Skeletal muscle satellite cell (primary cell): Measurements from ENCODE around the gene RASSF6.
"Not testable (repeated sequence)": the region's sequence is repeated elsewhere in the genome, so short reads cannot be mapped to it uniquely, and the experiment has no call there.

Experiments
- H3K27me3 ChIP-seq: 2 replicates; pipeline ENCODE4 v1.7.0; 2013; ENCODE audit warnings: low read length; ENCODE audit not compliant: control insufficient read depth, insufficient read depth
- H3K36me3 ChIP-seq: 2 replicates; pipeline ENCODE4 v1.7.0; 2013; ENCODE audit warnings: mild to moderate bottlenecking, control low read depth, low read length; ENCODE audit not compliant: insufficient read depth
- H3K4me1 ChIP-seq: 2 replicates; pipeline ENCODE4 v1.7.0; 2013; ENCODE audit warnings: low read length; ENCODE audit not compliant: control insufficient read depth, insufficient read depth
- H3K4me2 ChIP-seq: 2 replicates; pipeline ENCODE4 v1.7.0; 2013; ENCODE audit warnings: mild to moderate bottlenecking, low read length
- H3K4me3 ChIP-seq: 2 replicates; pipeline ENCODE4 v1.7.0; 2013; ENCODE audit warnings: low read length
- H3K9ac ChIP-seq: 2 replicates; pipeline ENCODE4 v1.7.0; 2013; ENCODE audit warnings: mild to moderate bottlenecking, low read depth, low read length, moderate library complexity
- H3K9me3 ChIP-seq: replicated peaks from 2 replicates; pipeline ENCODE4 v1.7.0; 2013; ENCODE audit warnings: mild to moderate bottlenecking, control low read depth, low read length

RASSF6 gene

GRCh38 chr4:73550865-73551264, 69.4 kb downstream of the RASSF6 start:
- H3K9me3 ChIP-seq, H3K4me2 ChIP-seq, H3K36me3 ChIP-seq, H3K4me1 ChIP-seq, H3K9ac ChIP-seq, H3K27me3 ChIP-seq, H3K4me3 ChIP-seq: not testable (repeated sequence)

- Histone ChIP-seq H3K27me3 (no peaks in the 10 kb centered on the region), H3K4me3 (no peak overlapping the region), H3K9ac (no peak overlapping the region), H3K36me3 (no peaks in the 10 kb centered on the region), H3K4me2 (no peak overlapping the region), H3K9me3 (no peaks in the 10 kb centered on the region), H3K4me1 (no peaks in the 10 kb centered on the region)
Observed at GRCh38 chr4:73544620-73545019, 75.6 kb downstream of the RASSF6 start.

- no peaks in the 10 kb centered on the region for H3K27me3 ChIP-seq
- H3K4me3 ChIP-seq, result no peak overlapping the region
- no peaks in the 10 kb centered on the region for H3K36me3 ChIP-seq
- no peak overlapping the region for H3K4me2 ChIP-seq
- H3K9ac ChIP-seq, result no peak overlapping the region
- H3K4me1 ChIP-seq, result peaks cover 4% of the 10 kb centered on the region
- no peaks in the 10 kb centered on the region for H3K9me3 ChIP-seq
Observed at GRCh38 chr4:73541251-73541650, 79.0 kb downstream of the RASSF6 start.

GRCh38 chr4:73540826-73541225, 79.4 kb downstream of the RASSF6 start:
- Histone ChIP-seq H3K4me1 (peaks cover 8% of the 10 kb centered on the region), H3K9me3 (no peaks in the 10 kb centered on the region), H3K9ac (no peak overlapping the region), H3K27me3 (no peaks in the 10 kb centered on the region), H3K36me3 (no peaks in the 10 kb centered on the region), H3K4me2 (no peak overlapping the region), H3K4me3 (no peak overlapping the region)

GRCh38 chr4:73539386-73539785, 80.8 kb downstream of the RASSF6 start:
- Histone ChIP-seq H3K4me1 (peaks cover 8% of the 10 kb centered on the region), H3K9me3 (no peaks in the 10 kb centered on the region), H3K4me2 (no peak overlapping the region)

GRCh38 chr4:73538162-73538561, 82.1 kb downstream of the RASSF6 start:
- Histone ChIP-seq H3K27me3 (no peaks in the 10 kb centered on the region), H3K9ac (no peak overlapping the region), H3K36me3 (no peaks in the 10 kb centered on the region), H3K4me2 (no peak overlapping the region), H3K4me1 (peaks cover 8% of the 10 kb centered on the region), H3K9me3 (no peaks in the 10 kb centered on the region), H3K4me3 (no peak overlapping the region)

More at GRCh38 chr4:73539386-73539785, 80.8 kb downstream of the RASSF6 start:
- no peaks in the 10 kb centered on the region for H3K36me3 ChIP-seq
- H3K4me3 ChIP-seq, result no peak overlapping the region
- no peak overlapping the region for H3K9ac ChIP-seq
- no peaks in the 10 kb centered on the region for H3K27me3 ChIP-seq

- Histone ChIP-seq H3K4me2 (no peak overlapping the region), H3K36me3 (no peaks in the 10 kb centered on the region), H3K27me3 (no peaks in the 10 kb centered on the region), H3K9ac (no peak overlapping the region), H3K4me3 (no peak overlapping the region), H3K9me3 (no peaks in the 10 kb centered on the region), H3K4me1 (peaks cover 8% of the 10 kb centered on the region)
Observed at GRCh38 chr4:73533515-73534422, 86.5 kb downstream of the RASSF6 start.

GRCh38 chr4:73528171-73528570, 92.1 kb downstream of the RASSF6 start:
- no peak overlapping the region for H3K4me3 ChIP-seq

GRCh38 chr4:73527196-73527595, 93.0 kb downstream of the RASSF6 start:
- H3K9ac ChIP-seq, result no peak overlapping the region

More at GRCh38 chr4:73528171-73528570, 92.1 kb downstream of the RASSF6 start:
- Histone ChIP-seq H3K4me1 (no peaks in the 10 kb centered on the region), H3K9ac (no peak overlapping the region), H3K4me2 (no peak overlapping the region), H3K9me3 (no peaks in the 10 kb centered on the region), H3K27me3 (no peaks in the 10 kb centered on the region), H3K36me3 (no peaks in the 10 kb centered on the region)

GRCh38 chr4:73525611-73526010, 94.6 kb downstream of the RASSF6 start:
- Histone ChIP-seq H3K9me3 (no peaks in the 10 kb centered on the region), H3K9ac (no peak overlapping the region), H3K4me3 (no peak overlapping the region), H3K4me1 (no peaks in the 10 kb centered on the region), H3K27me3 (no peaks in the 10 kb centered on the region), H3K4me2 (no peak overlapping the region), H3K36me3 (no peaks in the 10 kb centered on the region)

More at GRCh38 chr4:73527196-73527595, 93.0 kb downstream of the RASSF6 start:
- Histone ChIP-seq H3K27me3 (no peaks in the 10 kb centered on the region), H3K4me1 (no peaks in the 10 kb centered on the region), H3K9me3 (no peaks in the 10 kb centered on the region), H3K4me2 (no peak overlapping the region), H3K36me3 (no peaks in the 10 kb centered on the region), H3K4me3 (no peak overlapping the region)

GRCh38 chr4:73523126-73523525, 97.1 kb downstream of the RASSF6 start:
- Histone ChIP-seq H3K4me3 (no peak overlapping the region), H3K4me2 (no peak overlapping the region), H3K27me3 (peaks cover 7% of the 10 kb centered on the region), H3K36me3 (no peaks in the 10 kb centered on the region), H3K4me1 (no peaks in the 10 kb centered on the region), H3K9ac (no peak overlapping the region), H3K9me3 (no peaks in the 10 kb centered on the region)
